ENCODE measurements around the gene AEN.
"Not testable (repeated sequence)": the region's sequence is repeated elsewhere in the genome, so short reads cannot be mapped to it uniquely, and the experiment has no call there.

AEN gene

GRCh38 chr15:88615303-88616107 is 5.6 kb upstream of the AEN start:
- DNase-seq = no peak

GRCh38 chr15:88616240-88616639 is 4.9 kb upstream of the AEN start:
- DNase-seq = no peak

GRCh38 chr15:88617031-88617722 is 4.0 kb upstream of the AEN start:
- DNase-seq = no peak

- no peak for DNase-seq
Measured at GRCh38 chr15:88617790-88618189, 3.4 kb upstream of the AEN start.

- DNase-seq = no peak
Measured at GRCh38 chr15:88618686-88619085, 2.5 kb upstream of the AEN start.

- no peak for DNase-seq
Measured at GRCh38 chr15:88619796-88620195, 1.3 kb upstream of the AEN start.

GRCh38 chr15:88621789-88622604 is 857 bp downstream of the AEN start:
- peak; percentile 36 for DNase-seq

- DNase-seq = no peak
Measured at GRCh38 chr15:88622605-88622975, 1.4 kb downstream of the AEN start.

GRCh38 chr15:88623061-88623460 is 1.9 kb downstream of the AEN start:
- peak; percentile 64 for DNase-seq

- no peak for DNase-seq
Measured at GRCh38 chr15:88623632-88624031, 2.5 kb downstream of the AEN start.

GRCh38 chr15:88624156-88624970 is 3.2 kb downstream of the AEN start:
- DNase-seq = peak; percentile 19

GRCh38 chr15:88624971-88625490 is 3.9 kb downstream of the AEN start:
- no peak for DNase-seq

GRCh38 chr15:88625943-88626741 is 5.0 kb downstream of the AEN start:
- no peak for DNase-seq

- peak; percentile 30 for DNase-seq
Measured at GRCh38 chr15:88627463-88627862, 6.3 kb downstream of the AEN start.

GRCh38 chr15:88628018-88628654 is 7.0 kb downstream of the AEN start:
- DNase-seq = no peak

GRCh38 chr15:88629071-88629470 is 7.9 kb downstream of the AEN start:
- no peak for DNase-seq

GRCh38 chr15:88630141-88630721 is 9.1 kb downstream of the AEN start:
- no peak for DNase-seq

- no peak for DNase-seq
Measured at GRCh38 chr15:88630798-88631463, 9.8 kb downstream of the AEN start.

GRCh38 chr15:88631464-88632028 is 10.4 kb downstream of the AEN start:
- DNase-seq = no peak

- DNase-seq = not testable (repeated sequence)
Measured at GRCh38 chr15:88632797-88633196, 11.7 kb downstream of the AEN start.
